Fibroblast of the aortic adventitia (primary cell): Measurements from ENCODE around the gene PLEKHA7. TPM values are rescaled to one million over a fixed set of nuclear protein-coding genes. Genes with fewer than 3 reads are reported as not detected.

Experiments used
- DNase-seq: peaks from one replicate; pipeline ENCODE4 v3.0.0-alpha.2; 2010; ENCODE audit warnings: low read depth
- H3K4me3 ChIP-seq: 2 replicates; pipeline ENCODE4 v1.5.1; 2011; ENCODE audit warnings: low read depth, mild to moderate bottlenecking, control low read depth, low read length, moderate library complexity
- CTCF ChIP-seq: IDR thresholded peaks from 2 replicates; pipeline ENCODE4 v1.5.1; 2011; ENCODE audit warnings: mild to moderate bottlenecking, low read length, control low read depth, inconsistent platforms; ENCODE audit not compliant: insufficient read depth
- total RNA-seq: library from RNA; depleted of rRNA; stranded (reverse); fragments of >200 nt; gene quantifications from 2 replicates; pipeline ENCODE4 v1.2.3, GENCODE V29; 2012; ENCODE audit warnings: low replicate concordance

Gene PLEKHA7
- total RNA-seq, 1 donor = 0.09 TPM

GRCh38 chr11:16767957-16768356, 246.3 kb downstream of the PLEKHA7 start:
- no peak overlapping the region for H3K4me3 ChIP-seq
- no peak for DNase-seq
- TF ChIP-seq CTCF = no peak

GRCh38 chr11:16767137-16767536, 247.1 kb downstream of the PLEKHA7 start:
- no peak overlapping the region for H3K4me3 ChIP-seq
- no peak for TF ChIP-seq CTCF
- DNase-seq = no peak

- H3K4me3 ChIP-seq = no peak overlapping the region
- no peak for TF ChIP-seq CTCF
- DNase-seq = no peak
Observed at GRCh38 chr11:16764888-16765287, 249.3 kb downstream of the PLEKHA7 start.

GRCh38 chr11:16763746-16764145, 250.5 kb downstream of the PLEKHA7 start:
- no peak overlapping the region for H3K4me3 ChIP-seq
- TF ChIP-seq CTCF = no peak
- no peak for DNase-seq

- no peak for DNase-seq
- TF ChIP-seq CTCF = no peak
- H3K4me3 ChIP-seq = no peak overlapping the region
Observed at GRCh38 chr11:16759857-16760508, 254.2 kb downstream of the PLEKHA7 start.

- H3K4me3 ChIP-seq = no peak overlapping the region
- TF ChIP-seq CTCF = no peak
- no peak for DNase-seq
Observed at GRCh38 chr11:16758382-16759024, 255.7 kb downstream of the PLEKHA7 start.

GRCh38 chr11:16750417-16750816, 263.8 kb downstream of the PLEKHA7 start:
- no peak for DNase-seq
- no peak overlapping the region for H3K4me3 ChIP-seq
- no peak for TF ChIP-seq CTCF
